Upper lobe of left lung (tissue), 6 donors: ENCODE data around the gene KIRREL3. TPM values are rescaled to one million over a fixed set of nuclear protein-coding genes. Genes with fewer than 3 reads are reported as not detected.

Source experiments
- ATAC-seq, 2 donors: fragments of 200-7000 bp; cut with Tn5 transposase; one replicate each; pipeline ENCODE4 v1.9.1; 2022; ENCODE audit warnings: mild to moderate bottlenecking in 2 of 2, moderate library complexity in 2 of 2; ENCODE audit not compliant: low FRiP score in 2 of 2
- DNase-seq, 2 donors: peaks; one replicate each; pipeline ENCODE4 v3.0.0-alpha.2; 2019 to 2020
- H3K27ac ChIP-seq, 4 donors: fragments of 200-600 bp; sonication (generic); one replicate each; pipeline ENCODE4 v1.5.1; 2016 to 2019
- H3K27me3 ChIP-seq, 4 donors: fragments of 200-600 bp; sonication (generic); one replicate each; pipeline ENCODE4 v1.5.1; 2017 to 2019
- H3K36me3 ChIP-seq, 4 donors: fragments of 200-600 bp; sonication (generic); one replicate each; pipeline ENCODE4 v1.5.1; 2016 to 2019
- H3K4me1 ChIP-seq, 4 donors: fragments of 200-600 bp; sonication (generic); one replicate each; pipeline ENCODE4 v1.5.1; 2018 to 2019
- H3K4me3 ChIP-seq, 4 donors: fragments of 200-600 bp; sonication (generic); one replicate each; pipeline ENCODE4 v1.5.1; 2017 to 2019; ENCODE audit warnings: mild to moderate bottlenecking in 2 of 4, moderate library complexity in 1 of 4
- H3K9me3 ChIP-seq, 4 donors: fragments of 200-600 bp; sonication (generic); one replicate each; pipeline ENCODE4 v1.5.1; 2018 to 2019
- EP300 ChIP-seq, 4 donors: sonication (generic); formaldehyde crosslinking; IDR thresholded peaks; one replicate each; pipeline ENCODE4 v1.5.1; 2017; ENCODE audit warnings: antibody characterized with exemption in 4 of 4, control low read depth in 2 of 4
- POLR2A ChIP-seq, 4 donors: fragments of 450-650 bp; IDR thresholded peaks; one replicate each; pipeline ENCODE4 v1.5.1; 2016 to 2017; ENCODE audit warnings: antibody characterized with exemption in 4 of 4, mild to moderate bottlenecking in 2 of 4
- POLR2AphosphoS5 ChIP-seq, 2 donors: sonication (generic); formaldehyde crosslinking; IDR thresholded peaks; one replicate each; pipeline ENCODE4 v1.5.1; 2017; ENCODE audit warnings: antibody characterized with exemption in 2 of 2
- WGBS, 2 donors: methylation state at CpG; one replicate each; pipeline ENCODE4 v1.1.5; 2017 to 2018; 5-methylcytosine and 5-hydroxymethylcytosine counted together
- total RNA-seq, 6 donors: library from RNA; depleted of rRNA in 4 of 6; stranded (reverse); fragments of >200 nt in 4 of 6; gene quantifications; one replicate each; pipeline versions ENCODE4 v1.1.0 to v1.2.1, GENCODE V29; 2016 to 2021
- TF ChIP-seq, protein P1 (sequence below), 6 experiments: fragments of 450-650 bp in 4 of 6; fragments of 200-600 bp in 2 of 6; sonication (generic) in 2 of 6; IDR thresholded peaks; one replicate each; pipeline ENCODE4 v1.5.1; 2016 to 2019; ENCODE audit warnings: antibody characterized with exemption in 6 of 6
- donor health status: DM: no; HTN: no; CAD: no; lungs with moderate emphysema.
- donor health status: DM: no; HTN: yes; CAD: no; lungs with severe emphysema.

Gene KIRREL3
- total RNA-seq, 6 donors from 2014 or later: 0.22 to 0.24 TPM; not detected in 4

DNA sequence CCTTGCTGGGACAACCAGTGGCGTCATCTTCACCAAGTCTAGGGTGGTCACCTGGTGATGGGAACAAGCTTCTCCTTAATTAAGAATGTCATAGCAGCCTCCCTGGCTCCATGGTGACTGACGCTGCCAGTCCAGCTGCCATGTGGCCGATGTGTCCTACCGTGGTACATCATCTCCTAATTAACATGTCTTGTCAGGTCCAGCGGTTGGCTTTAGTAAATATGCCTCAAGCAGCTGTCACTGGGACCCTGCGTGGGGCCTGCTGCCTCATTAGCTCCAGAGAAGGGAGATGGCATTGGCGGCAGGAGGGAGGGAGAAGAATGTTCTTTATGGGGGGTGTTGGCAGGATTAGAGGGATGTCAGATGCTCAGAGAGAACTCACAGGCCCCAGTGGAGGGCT lies 373.1 kb downstream of the KIRREL3 start:
- TF ChIP-seq POLR2AphosphoS5 (IDR thresholded peaks at IDR 0.05) (no peak), EP300 (IDR thresholded peaks at IDR 0.05) (no peak), POLR2A (IDR thresholded peaks at IDR 0.05) (no peak)
- TF ChIP-seq, protein P1, sequence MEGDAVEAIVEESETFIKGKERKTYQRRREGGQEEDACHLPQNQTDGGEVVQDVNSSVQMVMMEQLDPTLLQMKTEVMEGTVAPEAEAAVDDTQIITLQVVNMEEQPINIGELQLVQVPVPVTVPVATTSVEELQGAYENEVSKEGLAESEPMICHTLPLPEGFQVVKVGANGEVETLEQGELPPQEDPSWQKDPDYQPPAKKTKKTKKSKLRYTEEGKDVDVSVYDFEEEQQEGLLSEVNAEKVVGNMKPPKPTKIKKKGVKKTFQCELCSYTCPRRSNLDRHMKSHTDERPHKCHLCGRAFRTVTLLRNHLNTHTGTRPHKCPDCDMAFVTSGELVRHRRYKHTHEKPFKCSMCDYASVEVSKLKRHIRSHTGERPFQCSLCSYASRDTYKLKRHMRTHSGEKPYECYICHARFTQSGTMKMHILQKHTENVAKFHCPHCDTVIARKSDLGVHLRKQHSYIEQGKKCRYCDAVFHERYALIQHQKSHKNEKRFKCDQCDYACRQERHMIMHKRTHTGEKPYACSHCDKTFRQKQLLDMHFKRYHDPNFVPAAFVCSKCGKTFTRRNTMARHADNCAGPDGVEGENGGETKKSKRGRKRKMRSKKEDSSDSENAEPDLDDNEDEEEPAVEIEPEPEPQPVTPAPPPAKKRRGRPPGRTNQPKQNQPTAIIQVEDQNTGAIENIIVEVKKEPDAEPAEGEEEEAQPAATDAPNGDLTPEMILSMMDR (IDR thresholded peaks at IDR 0.05): no peak
- WGBS, 2 donors: 92 to 93% methylated on average over 6 to 7 of the region's 7 CpGs
- H3K27ac ChIP-seq: no peak overlapping the region

DNA sequence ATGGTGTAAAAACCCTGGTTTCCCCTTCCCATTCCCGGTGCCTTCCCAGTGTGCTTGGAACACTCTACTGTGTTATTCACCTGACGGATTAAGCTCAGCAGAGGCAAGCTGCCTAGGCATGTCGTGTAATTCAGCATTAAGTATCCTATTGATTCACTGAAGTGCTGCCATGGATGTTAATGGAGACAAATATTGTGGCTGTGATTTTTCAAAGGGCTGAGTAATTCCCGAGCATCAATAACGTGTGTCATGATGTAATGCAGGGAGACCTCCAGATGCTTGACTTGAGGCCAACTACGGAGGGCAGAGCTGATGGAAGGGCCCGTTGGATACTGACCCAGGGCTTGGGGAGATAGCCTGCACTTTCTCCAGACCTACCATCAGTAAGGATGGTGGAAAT lies 376.1 kb downstream of the KIRREL3 start:
- Histone ChIP-seq H3K4me1 (no peaks in the 10 kb centered on the region), H3K9me3 (no peaks in the 10 kb centered on the region), H3K27ac (no peak overlapping the region), H3K4me3 (no peak overlapping the region), H3K27me3 (no peaks in the 10 kb centered on the region), H3K36me3 (no peaks in the 10 kb centered on the region)
- TF ChIP-seq EP300 (IDR thresholded peaks at IDR 0.05) (no peak), POLR2A (IDR thresholded peaks at IDR 0.05) (no peak), POLR2AphosphoS5 (IDR thresholded peaks at IDR 0.05) (no peak)
- TF ChIP-seq, protein P1 (IDR thresholded peaks at IDR 0.05): no peak
- WGBS, 2 donors: 77 to 81% methylated on average over 7 of the region's 7 CpGs
- no peak for DNase-seq
- ATAC-seq: no peak

More for the DNA sequence above, 373.1 kb downstream of the KIRREL3 start:
- Histone ChIP-seq H3K36me3 (no peaks in the 10 kb centered on the region), H3K9me3 (no peaks in the 10 kb centered on the region), H3K4me1 (no peaks in the 10 kb centered on the region), H3K4me3 (no peak overlapping the region), H3K27me3 (no peaks in the 10 kb centered on the region)
- ATAC-seq (no peak), DNase-seq (no peak)

DNA sequence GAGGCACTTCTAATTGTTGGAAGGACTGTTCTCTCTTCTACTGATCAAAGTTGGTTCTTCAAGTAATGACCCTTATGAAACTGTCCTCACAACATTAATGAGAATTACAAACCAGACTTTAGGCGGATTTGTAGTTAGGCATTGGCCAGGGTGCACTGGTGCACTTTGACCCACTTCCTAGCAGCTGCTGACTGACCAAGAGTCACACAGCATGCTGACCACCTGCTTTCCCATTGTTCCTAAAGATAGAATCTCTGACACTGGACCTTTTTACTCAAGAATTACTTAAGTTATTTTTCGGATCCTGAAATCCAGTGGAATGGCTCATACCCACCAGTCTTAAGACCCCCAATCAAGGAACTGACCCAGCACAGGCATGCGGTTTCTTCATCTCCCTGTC lies 381.1 kb downstream of the KIRREL3 start:
- no peak overlapping the region for H3K4me3 ChIP-seq
- H3K27me3 ChIP-seq: no peaks in the 10 kb centered on the region
- no peak overlapping the region for H3K27ac ChIP-seq
- H3K36me3 ChIP-seq: no peaks in the 10 kb centered on the region
- ATAC-seq (no peak), DNase-seq (no peak)
- H3K9me3 ChIP-seq: no peaks in the 10 kb centered on the region
- 90% methylated on average over 3 of the region's 3 CpGs for WGBS, 2 donors
- no peaks in the 10 kb centered on the region for H3K4me1 ChIP-seq
- TF ChIP-seq, protein P1 (IDR thresholded peaks at IDR 0.05): no peak
- no peak for TF ChIP-seq EP300 (IDR thresholded peaks at IDR 0.05)

DNA sequence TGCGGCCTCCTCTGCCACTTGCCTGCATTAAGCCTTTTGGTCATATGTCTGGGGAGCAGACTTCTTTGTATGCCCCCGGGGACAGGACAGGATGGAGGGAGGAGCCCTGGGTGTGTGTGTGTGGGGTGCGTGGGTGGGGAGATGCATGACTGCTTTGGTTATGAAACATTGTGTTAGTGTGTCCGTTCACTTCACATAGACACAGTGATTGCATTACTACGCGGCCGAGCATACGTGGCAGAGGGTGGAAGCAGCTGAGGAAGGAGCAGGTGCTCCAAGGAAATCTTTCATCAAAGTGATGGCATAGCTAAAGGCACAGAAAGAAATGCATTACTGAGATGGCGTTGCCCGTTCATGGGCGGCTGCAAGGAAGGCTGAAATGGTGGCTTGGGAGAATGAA lies 384.7 kb downstream of the KIRREL3 start:
- H3K9me3 ChIP-seq: no peaks in the 10 kb centered on the region
- WGBS, 2 donors: 92 to 94% methylated on average over 11 of the region's 11 CpGs
- H3K4me3 ChIP-seq: no peak overlapping the region
- TF ChIP-seq POLR2AphosphoS5 (IDR thresholded peaks at IDR 0.05): no peak
- TF ChIP-seq, protein P1 (IDR thresholded peaks at IDR 0.05): no peak
- no peak for TF ChIP-seq EP300 (IDR thresholded peaks at IDR 0.05)
- no peak for TF ChIP-seq POLR2A (IDR thresholded peaks at IDR 0.05)
- H3K36me3 ChIP-seq: no peaks in the 10 kb centered on the region
- H3K27ac ChIP-seq: no peak overlapping the region
- DNase-seq (no peak), ATAC-seq (no peak)
- H3K27me3 ChIP-seq: no peaks in the 10 kb centered on the region
- no peaks in the 10 kb centered on the region for H3K4me1 ChIP-seq

DNA sequence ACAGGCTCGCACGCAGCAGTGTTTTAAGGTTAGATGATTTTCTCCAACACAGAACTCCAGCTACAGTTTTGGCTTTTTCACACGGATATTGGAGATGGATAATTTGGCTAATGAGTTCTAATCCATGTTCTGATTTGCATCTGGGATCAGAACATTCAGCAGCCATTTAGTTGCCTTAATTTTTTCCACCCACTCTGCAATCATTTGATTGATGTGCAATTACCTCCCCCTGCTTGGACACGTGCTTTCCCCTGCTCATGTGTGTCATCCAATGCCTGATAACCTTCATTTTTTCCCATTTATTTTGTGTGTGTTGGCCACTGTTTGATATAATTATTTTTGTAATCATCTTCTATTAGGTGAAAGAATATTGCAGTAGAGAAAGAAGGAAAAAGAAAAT lies 387.3 kb downstream of the KIRREL3 start:
- 83 to 84% methylated on average over 4 of the region's 4 CpGs for WGBS, 2 donors

More for the DNA sequence above, 387.3 kb downstream of the KIRREL3 start:
- no peak for DNase-seq
- ATAC-seq: no peak
- Histone ChIP-seq H3K27me3 (no peaks in the 10 kb centered on the region), H3K4me3 (no peak overlapping the region), H3K9me3 (no peaks in the 10 kb centered on the region), H3K27ac (no peak overlapping the region), H3K36me3 (no peaks in the 10 kb centered on the region), H3K4me1 (no peaks in the 10 kb centered on the region)
- no peak for TF ChIP-seq EP300 (IDR thresholded peaks at IDR 0.05)
- TF ChIP-seq, protein P1 (IDR thresholded peaks at IDR 0.05): no peak
- no peak for TF ChIP-seq POLR2AphosphoS5 (IDR thresholded peaks at IDR 0.05)
- no peak for TF ChIP-seq POLR2A (IDR thresholded peaks at IDR 0.05)
